Hepatocyte (in vitro differentiated cells): Measurements from ENCODE around the gene RPL22.

Experiments
- CTCF ChIP-seq: fragments of 200-600 bp; sonication (generic); IDR thresholded peaks from 2 replicates; pipeline ENCODE4 v1.5.1; 2016; ENCODE audit warnings: antibody characterized with exemption, mild to moderate bottlenecking; ENCODE audit not compliant: poor library complexity
- EZH2 ChIP-seq: fragments of 200-600 bp; sonication (generic); IDR thresholded peaks from 2 replicates; pipeline ENCODE4 v1.6.1; 2016; ENCODE audit warnings: antibody characterized with exemption, mild to moderate bottlenecking, borderline replicate concordance
- EZH2phosphoT487 ChIP-seq: fragments of 200-600 bp; sonication (generic); IDR thresholded peaks from one replicate; pipeline ENCODE4 v1.6.1; 2018; ENCODE audit warnings: antibody characterized with exemption, mild to moderate bottlenecking, low read depth, moderate library complexity; ENCODE audit not compliant: unreplicated experiment, severe bottlenecking

GRCh38 chr1:6151291-6151822 is 48.0 kb downstream of the RPL22 start:
- no peak for TF ChIP-seq CTCF
- no peak for TF ChIP-seq EZH2
- no peak for TF ChIP-seq EZH2phosphoT487
